Measurements from ENCODE around the gene ZFAND2A. TPM values are rescaled to one million over a fixed set of nuclear protein-coding genes. Genes with fewer than 3 reads are reported as not detected.
"Not testable (repeated sequence)": the region's sequence is repeated elsewhere in the genome, so short reads cannot be mapped to it uniquely, and the experiment has no call there.

Gene ZFAND2A
- total RNA-seq, 4 donors from 2014 or later: 17.4 to 39.4 (median 21.8) TPM

GRCh38 chr7:1164436-1164835 is 4.4 kb upstream of the ZFAND2A start:
- no peaks in the 10 kb centered on the region for H3K4me1 ChIP-seq
- DNase-seq: no peak
- intact Hi-C loops (cut with DNase I; ENCODE audit: low total_unique reads): no loop called here
- no peaks in the 10 kb centered on the region for H3K9me3 ChIP-seq
- H3K27me3 ChIP-seq: no peaks in the 10 kb centered on the region
- no peaks in the 10 kb centered on the region for H3K36me3 ChIP-seq
- H3K4me3 ChIP-seq: no peak overlapping the region
- H3K27ac ChIP-seq: no peak overlapping the region
- TF ChIP-seq CTCF (IDR thresholded peaks at IDR 0.05): no peak
- no peak for TF ChIP-seq POLR2A (IDR thresholded peaks at IDR 0.05)

GRCh38 chr7:1163121-1163520 is 3.1 kb upstream of the ZFAND2A start:
- no peaks in the 10 kb centered on the region for H3K4me1 ChIP-seq
- H3K9me3 ChIP-seq: no peaks in the 10 kb centered on the region
- no peak overlapping the region for H3K4me3 ChIP-seq
- DNase-seq: no peak
- no peaks in the 10 kb centered on the region for H3K27me3 ChIP-seq
- no peak overlapping the region for H3K27ac ChIP-seq
- intact Hi-C loops (cut with DNase I; ENCODE audit: low total_unique reads): no loop called here
- no peaks in the 10 kb centered on the region for H3K36me3 ChIP-seq
- TF ChIP-seq CTCF (IDR thresholded peaks at IDR 0.05): no peak
- TF ChIP-seq POLR2A (IDR thresholded peaks at IDR 0.05): no peak

GRCh38 chr7:1160670-1161021 is 650 bp upstream of the ZFAND2A start:
- no peaks in the 10 kb centered on the region for H3K4me1 ChIP-seq
- H3K9me3 ChIP-seq: no peaks in the 10 kb centered on the region
- H3K27me3 ChIP-seq: no peaks in the 10 kb centered on the region
- no peaks in the 10 kb centered on the region for H3K36me3 ChIP-seq
- peak overlapping the region; percentile 96 to 100 for H3K27ac ChIP-seq
- H3K4me3 ChIP-seq: peak overlapping the region; percentile 74 to 95
- TF ChIP-seq POLR2A (IDR thresholded peaks at IDR 0.05): no peak
- TF ChIP-seq CTCF (IDR thresholded peaks at IDR 0.05): no peak
- DNase-seq: no peak
- intact Hi-C loops (cut with DNase I; ENCODE audit: low total_unique reads): no loop called here

- Histone ChIP-seq H3K4me3 (peak overlapping the region; percentile 74 to 95), H3K27ac (peak overlapping the region in 1 of 2 donors; percentile 30)
- H3K9me3 ChIP-seq; DNase-seq; H3K4me1 ChIP-seq; H3K27me3 ChIP-seq; intact Hi-C loops (cut with DNase I; ENCODE audit: low total_unique reads); H3K36me3 ChIP-seq: not testable (repeated sequence)
Measured at GRCh38 chr7:1159231-1159630, 765 bp downstream of the ZFAND2A start.

- H3K4me3 ChIP-seq: peak overlapping the region; percentile 74 to 95
- intact Hi-C loops (cut with DNase I; ENCODE audit: low total_unique reads): no loop called here
- H3K27ac ChIP-seq: no peak overlapping the region
- H3K27me3 ChIP-seq: no peaks in the 10 kb centered on the region
- no peaks in the 10 kb centered on the region for H3K9me3 ChIP-seq
- no peak for DNase-seq
- TF ChIP-seq POLR2A (IDR thresholded peaks at IDR 0.05) (no peak), CTCF (IDR thresholded peaks at IDR 0.05) (no peak)
- no peaks in the 10 kb centered on the region for H3K36me3 ChIP-seq
- no peaks in the 10 kb centered on the region for H3K4me1 ChIP-seq
Measured at GRCh38 chr7:1158203-1159126, 1.5 kb downstream of the ZFAND2A start.

All from uterus (tissue), 4 donors.